NCI-H345 treated with DMSO at 0.1 percent for 48 hours (cell line): ENCODE results near the gene NDUFA8.
"Not testable (repeated sequence)": the region's sequence is repeated elsewhere in the genome, so short reads cannot be mapped to it uniquely, and the experiment has no call there.

Source experiments
- DNase-seq: peaks from one replicate; lab custom pipeline; 2025; ENCODE audit not compliant: unreplicated experiment; lab: John Stamatoyannopoulos, UW

The NDUFA8 gene

GRCh38 chr9:122122468-122122867, 37.1 kb downstream of the NDUFA8 start:
- no peak for DNase-seq

- no peak for DNase-seq
Measured at GRCh38 chr9:122121931-122122330, 37.6 kb downstream of the NDUFA8 start.

GRCh38 chr9:122121391-122121790, 38.2 kb downstream of the NDUFA8 start:
- DNase-seq: no peak

- DNase-seq: no peak
Measured at GRCh38 chr9:122120316-122121071, 39.1 kb downstream of the NDUFA8 start.

GRCh38 chr9:122119721-122120120, 39.9 kb downstream of the NDUFA8 start:
- DNase-seq: no peak

- DNase-seq: no peak
Measured at GRCh38 chr9:122119166-122119521, 40.4 kb downstream of the NDUFA8 start.

- DNase-seq: no peak
Measured at GRCh38 chr9:122118343-122119165, 41.0 kb downstream of the NDUFA8 start.

- DNase-seq: not testable (repeated sequence)
Measured at GRCh38 chr9:122117241-122117640, 42.3 kb downstream of the NDUFA8 start.

- DNase-seq: no peak
Measured at GRCh38 chr9:122116448-122117173, 43.0 kb downstream of the NDUFA8 start.

- DNase-seq: no peak
Measured at GRCh38 chr9:122116040-122116439, 43.5 kb downstream of the NDUFA8 start.

GRCh38 chr9:122115176-122116035, 44.2 kb downstream of the NDUFA8 start:
- DNase-seq: no peak

GRCh38 chr9:122113574-122113973, 46.0 kb downstream of the NDUFA8 start:
- DNase-seq: no peak

GRCh38 chr9:122112238-122112637, 47.3 kb downstream of the NDUFA8 start:
- no peak for DNase-seq

GRCh38 chr9:122111413-122112085, 48.0 kb downstream of the NDUFA8 start:
- DNase-seq: no peak

GRCh38 chr9:122110100-122110833, 49.3 kb downstream of the NDUFA8 start:
- no peak for DNase-seq

GRCh38 chr9:122109035-122109813, 50.4 kb downstream of the NDUFA8 start:
- no peak for DNase-seq

- no peak for DNase-seq
Measured at GRCh38 chr9:122107291-122107805, 52.2 kb downstream of the NDUFA8 start.

- no peak for DNase-seq
Measured at GRCh38 chr9:122106576-122106975, 53.0 kb downstream of the NDUFA8 start.

- DNase-seq: no peak
Measured at GRCh38 chr9:122103985-122104384, 55.6 kb downstream of the NDUFA8 start.
